Measurements from ENCODE around the gene CELF1. TPM values are rescaled to one million over a fixed set of nuclear protein-coding genes. Genes with fewer than 3 reads are reported as not detected.

The CELF1 gene
- total and polyA plus RNA-seq, 10 of the 15 experiments (the other 5 are each of a cell fraction or from before 2014, with no cell fraction given), result 35.3 to 128 (median 85.7) TPM

DNA sequence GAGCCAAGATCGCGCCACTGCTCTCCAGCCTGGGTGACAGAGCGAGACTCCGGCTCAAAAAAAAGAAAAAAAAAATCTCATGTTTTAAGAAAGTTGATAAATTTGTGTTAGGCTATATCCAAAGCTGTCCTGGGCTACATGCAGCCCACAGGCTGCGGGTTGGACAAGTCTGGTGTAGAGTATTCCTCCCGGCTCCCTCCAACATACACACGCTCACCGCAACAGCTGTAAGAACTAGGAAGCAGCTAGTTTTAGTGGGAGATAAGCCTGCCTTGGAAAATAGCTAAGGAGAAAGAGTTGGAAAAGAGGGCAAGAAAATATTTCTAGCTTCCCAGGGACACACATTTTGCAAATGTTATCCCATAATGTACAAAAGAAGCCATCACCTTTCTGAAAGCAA, 46.6 kb downstream of the CELF1 start (continued):
- TF ChIP-seq ZNF687 (IDR thresholded peaks at IDR 0.05) (no peak), HDGF (IDR thresholded peaks at IDR 0.05) (no peak)

- WGBS (ENCODE audit: insufficient coverage, insufficient replicate concordance, low lambda C conversion rate, missing lambda C conversion rate), result 47% methylated on average over 1 of the region's 1 CpG
- Histone ChIP-seq H3K36me3 (ENCODE audit: control insufficient read depth in 2 of 2, insufficient read depth in 2 of 2, low read length in 1 of 2) (peaks cover under 1 to 10% of the 10 kb centered on the region in 2 experiments), H3K4me2 (ENCODE audit: control insufficient read depth, insufficient read depth) (peak overlapping the region; percentile 22; the same call in 1 of the 2 replicates), H3K79me2 (ENCODE audit: control insufficient read depth, insufficient read depth, low read length) (peaks cover 91% of the 10 kb centered on the region), H3K4me3 (no peak overlapping the region), H3K9ac (ENCODE audit: control insufficient read depth, insufficient read depth, low read length) (no peak overlapping the region), H3K27me3 (replicated peaks in 1 of 2; ENCODE audit: control insufficient read depth in 2 of 2, insufficient read depth in 2 of 2, low read length in 1 of 2) (no peaks in the 10 kb centered on the region), H3K27ac (ENCODE audit: control insufficient read depth, insufficient read depth) (no peak overlapping the region), H3K4me1 (ENCODE audit: control insufficient read depth, insufficient read depth, low read length) (peaks cover 62% of the 10 kb centered on the region), H4K20me1 (ENCODE audit: control insufficient read depth, insufficient read depth) (no peaks in the 10 kb centered on the region), H2AFZ (ENCODE audit: control insufficient read depth, low read depth, low read length) (no peak overlapping the region), H3K9me3 (replicated peaks; ENCODE audit: control insufficient read depth, insufficient read depth, low read length) (no peaks in the 10 kb centered on the region)
- ChIA-PET CTCF (interaction anchor here (0.6 kb wide), 1 partner anchor 11 kb away, joined by 3 read pairs; no protein-coding TSS in a partner anchor), POLR2A (interaction anchor here (1.6 to 2.5 kb wide), 2 partner anchors 11 to 18 kb away, joined by 3 to 16 read pairs; no protein-coding TSS in a partner anchor), RAD21 (ENCODE audit: unreplicated experiment) (interaction anchor here (0.7 to 2.9 kb wide), 2 partner anchors 47 to 245 kb away, joined by 3 to 5 read pairs; no protein-coding TSS in a partner anchor), SMC1A (ENCODE audit: uncharacterized antibody, unreplicated experiment) (interaction anchor here (0.6 to 1.4 kb wide), 3 partner anchors 14 to 117 kb away, joined by 3 to 5 read pairs (median 3); no protein-coding TSS in a partner anchor)
- DNase-seq (ENCODE audit: low read depth, low spot score) (no peak), ATAC-seq (no peak), FAIRE-seq (no peak)
- TF ChIP-seq NBN (IDR thresholded peaks at IDR 0.05) (no peak), BMI1 (IDR thresholded peaks at IDR 0.05; ENCODE audit: borderline replicate concordance) (no peak), KLF5 (IDR thresholded peaks at IDR 0.05; ENCODE audit: partially characterized antibody) (no peak)
- intact Hi-C loops (cut with micrococcal nuclease; ENCODE audit: unreplicated experiment) (no loop called here), in situ Hi-C loops (cut with MboI) (no loop called here)
- no TSS peak for BruUV-seq (replicated peaks)
Observed at GRCh38 chr11:47504910-47505309, 48.0 kb downstream of the CELF1 start.
